ENCODE results near the gene KRTAP10-2. TPM values are rescaled to one million over a fixed set of nuclear protein-coding genes. Genes with fewer than 3 reads are reported as not detected.
A peak's percentile ranks its signal among the peaks of the same experiment; 100 is the strongest.

The KRTAP10-2 gene
- total RNA-seq, 6 experiments from 2014 or later: not detected

DNA sequence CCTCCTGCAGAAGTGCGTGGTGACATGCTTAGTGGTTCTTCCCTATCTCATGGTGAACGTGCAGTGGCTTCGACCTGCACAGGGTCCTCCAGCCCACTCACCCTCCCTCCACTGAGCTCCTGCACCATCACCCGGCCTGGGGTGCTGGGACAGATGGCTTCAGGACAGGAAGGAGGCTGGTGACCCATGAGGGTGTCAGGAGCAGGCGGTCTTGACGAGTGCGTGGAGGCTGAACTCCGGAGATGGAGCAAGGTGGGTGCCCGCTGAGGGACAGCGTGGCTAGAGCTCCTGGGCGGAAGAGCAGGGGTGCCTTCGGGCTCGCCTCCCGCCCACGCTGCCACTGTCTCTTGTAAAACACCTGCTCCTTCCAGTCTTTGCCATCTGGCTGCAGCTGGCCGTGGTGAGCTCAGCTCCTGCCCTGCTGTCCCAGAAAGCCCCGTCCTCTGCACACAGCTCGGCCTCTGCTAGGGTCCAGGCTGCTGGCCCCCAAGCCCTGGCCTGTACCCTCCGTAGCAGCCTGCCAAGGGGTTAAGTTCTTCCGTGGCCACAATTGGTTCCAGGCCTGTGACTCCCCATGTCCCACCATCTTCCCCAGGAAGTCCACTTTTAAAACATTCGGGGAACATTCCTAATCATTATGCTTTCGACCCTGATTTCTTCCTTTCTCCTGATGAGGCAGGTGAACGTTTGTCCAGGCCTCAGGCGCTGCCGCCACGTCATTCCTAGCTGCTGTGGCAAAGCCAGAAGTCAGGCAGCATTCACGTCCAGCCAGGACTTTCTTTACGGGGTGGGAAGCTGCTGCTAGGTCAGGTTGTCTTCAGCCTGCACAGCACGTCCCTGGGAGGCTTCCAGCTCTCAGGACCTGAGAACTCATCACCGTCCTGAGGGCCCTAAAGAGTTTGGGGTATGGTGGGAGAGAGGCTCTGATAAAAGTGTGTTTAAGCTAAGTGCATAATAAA lies 19.4 kb downstream of the KRTAP10-2 start:
- no peak overlapping the region for H3K4me3 ChIP-seq
- WGBS (ENCODE audit: insufficient coverage, low coverage, low lambda C conversion rate, missing lambda C conversion rate): 56% methylated on average over 9 of the region's 30 CpGs
- H3K36me3 ChIP-seq: no peaks in the 10 kb centered on the region
- H3K27me3 ChIP-seq: no peaks in the 10 kb centered on the region
- DNase-seq (peak in 2 of 3 donors; percentile 17 to 42), ATAC-seq (no peak)
- no peaks in the 10 kb centered on the region for H3K4me1 ChIP-seq
- no peaks in the 10 kb centered on the region for H3K9me3 ChIP-seq
- no peak for TF ChIP-seq POLR2A (IDR thresholded peaks at IDR 0.05)
- TF ChIP-seq, protein P1, sequence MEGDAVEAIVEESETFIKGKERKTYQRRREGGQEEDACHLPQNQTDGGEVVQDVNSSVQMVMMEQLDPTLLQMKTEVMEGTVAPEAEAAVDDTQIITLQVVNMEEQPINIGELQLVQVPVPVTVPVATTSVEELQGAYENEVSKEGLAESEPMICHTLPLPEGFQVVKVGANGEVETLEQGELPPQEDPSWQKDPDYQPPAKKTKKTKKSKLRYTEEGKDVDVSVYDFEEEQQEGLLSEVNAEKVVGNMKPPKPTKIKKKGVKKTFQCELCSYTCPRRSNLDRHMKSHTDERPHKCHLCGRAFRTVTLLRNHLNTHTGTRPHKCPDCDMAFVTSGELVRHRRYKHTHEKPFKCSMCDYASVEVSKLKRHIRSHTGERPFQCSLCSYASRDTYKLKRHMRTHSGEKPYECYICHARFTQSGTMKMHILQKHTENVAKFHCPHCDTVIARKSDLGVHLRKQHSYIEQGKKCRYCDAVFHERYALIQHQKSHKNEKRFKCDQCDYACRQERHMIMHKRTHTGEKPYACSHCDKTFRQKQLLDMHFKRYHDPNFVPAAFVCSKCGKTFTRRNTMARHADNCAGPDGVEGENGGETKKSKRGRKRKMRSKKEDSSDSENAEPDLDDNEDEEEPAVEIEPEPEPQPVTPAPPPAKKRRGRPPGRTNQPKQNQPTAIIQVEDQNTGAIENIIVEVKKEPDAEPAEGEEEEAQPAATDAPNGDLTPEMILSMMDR (IDR thresholded peaks at IDR 0.05): no peak
- intact Hi-C loops (cut with DNase I): no loop called here
- no peak overlapping the region for H3K27ac ChIP-seq

DNA sequence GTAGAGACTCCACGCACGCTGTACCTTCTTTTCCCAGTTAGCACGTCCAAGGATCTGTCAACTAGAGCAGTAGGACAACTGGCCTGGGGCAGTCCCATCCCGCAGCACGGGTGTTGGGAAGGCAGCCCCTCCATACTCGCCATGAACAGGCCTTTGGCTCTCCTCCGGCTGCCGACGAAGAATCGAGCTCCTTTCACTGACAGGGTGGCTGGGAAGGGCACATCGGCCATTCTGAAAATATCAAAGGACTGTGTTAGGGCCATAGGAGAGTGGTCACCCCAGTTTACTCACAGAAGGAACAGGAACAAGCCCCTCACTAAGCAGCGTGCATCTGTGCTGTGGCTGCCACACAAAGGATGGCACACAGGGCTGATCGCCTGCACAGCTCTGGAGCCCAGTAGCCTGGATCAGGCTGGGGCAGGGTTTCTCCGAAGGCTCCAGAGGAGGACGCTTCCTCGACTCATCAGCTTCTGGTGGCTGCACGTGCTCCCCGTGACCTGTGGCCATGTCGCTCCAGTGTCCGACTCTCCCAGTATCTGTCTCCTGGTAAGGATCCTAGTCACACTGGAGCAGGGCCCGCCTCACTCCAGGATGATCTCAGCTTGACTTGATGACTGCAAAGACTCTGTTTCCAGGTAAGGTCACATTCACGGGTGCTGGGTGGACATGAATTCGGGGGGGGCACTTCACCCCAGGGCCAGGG lies 20.3 kb downstream of the KRTAP10-2 start:
- TF ChIP-seq, protein P1 (IDR thresholded peaks at IDR 0.05): no peak
- no peak for TF ChIP-seq POLR2A (IDR thresholded peaks at IDR 0.05)
- Histone ChIP-seq H3K27me3 (no peaks in the 10 kb centered on the region), H3K27ac (no peak overlapping the region), H3K36me3 (no peaks in the 10 kb centered on the region), H3K4me3 (no peak overlapping the region), H3K9me3 (no peaks in the 10 kb centered on the region), H3K4me1 (no peaks in the 10 kb centered on the region)
- ATAC-seq (no peak), DNase-seq (peak in 1 of 3 donors; percentile 34)
- WGBS (ENCODE audit: insufficient coverage, low coverage, low lambda C conversion rate, missing lambda C conversion rate): 51% methylated on average over 6 of the region's 23 CpGs
- intact Hi-C loops (cut with DNase I): no loop called here

DNA sequence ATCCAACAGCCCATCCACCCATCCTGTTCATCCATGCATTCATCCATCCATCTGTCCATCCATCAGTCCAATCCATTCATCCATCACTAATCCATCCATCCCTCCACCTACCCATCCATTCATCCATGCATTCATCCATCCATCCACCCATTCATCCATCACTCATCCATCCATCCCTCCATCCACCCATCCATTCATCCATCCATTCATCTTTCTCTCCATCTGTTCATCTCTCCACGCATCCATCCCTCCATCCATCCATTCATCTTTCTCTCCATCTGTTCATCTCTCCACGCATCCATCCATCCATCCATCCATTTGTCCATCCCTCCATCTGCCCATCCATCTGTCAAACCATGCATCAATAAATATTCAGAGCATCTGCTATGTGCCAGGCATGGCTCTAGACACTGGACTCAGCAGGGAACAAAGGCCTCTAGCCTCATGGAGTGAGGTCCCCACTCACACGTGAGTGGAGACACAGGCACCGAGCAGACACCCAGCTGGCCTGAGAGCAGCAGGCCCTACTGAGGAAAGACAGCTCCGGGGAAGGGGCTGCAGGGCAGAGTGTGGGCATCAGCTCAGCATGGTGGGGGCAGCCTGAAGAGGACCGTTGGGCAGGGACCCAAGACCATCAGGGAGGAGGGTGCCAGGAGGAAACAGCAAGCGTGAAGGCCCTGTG lies 20.9 kb downstream of the KRTAP10-2 start:
- DNase-seq (peak in 1 of 3 donors; percentile 37), ATAC-seq (no peak)
- 76% methylated on average over 5 of the region's 7 CpGs for WGBS (ENCODE audit: insufficient coverage, low coverage, low lambda C conversion rate, missing lambda C conversion rate)
- Histone ChIP-seq H3K4me1 (no peaks in the 10 kb centered on the region), H3K27me3 (no peaks in the 10 kb centered on the region), H3K9me3 (no peaks in the 10 kb centered on the region), H3K27ac (no peak overlapping the region), H3K36me3 (no peaks in the 10 kb centered on the region), H3K4me3 (no peak overlapping the region)
- TF ChIP-seq, protein P1 (IDR thresholded peaks at IDR 0.05): no peak
- TF ChIP-seq POLR2A (IDR thresholded peaks at IDR 0.05): no peak
- intact Hi-C loops (cut with DNase I): no loop called here

DNA sequence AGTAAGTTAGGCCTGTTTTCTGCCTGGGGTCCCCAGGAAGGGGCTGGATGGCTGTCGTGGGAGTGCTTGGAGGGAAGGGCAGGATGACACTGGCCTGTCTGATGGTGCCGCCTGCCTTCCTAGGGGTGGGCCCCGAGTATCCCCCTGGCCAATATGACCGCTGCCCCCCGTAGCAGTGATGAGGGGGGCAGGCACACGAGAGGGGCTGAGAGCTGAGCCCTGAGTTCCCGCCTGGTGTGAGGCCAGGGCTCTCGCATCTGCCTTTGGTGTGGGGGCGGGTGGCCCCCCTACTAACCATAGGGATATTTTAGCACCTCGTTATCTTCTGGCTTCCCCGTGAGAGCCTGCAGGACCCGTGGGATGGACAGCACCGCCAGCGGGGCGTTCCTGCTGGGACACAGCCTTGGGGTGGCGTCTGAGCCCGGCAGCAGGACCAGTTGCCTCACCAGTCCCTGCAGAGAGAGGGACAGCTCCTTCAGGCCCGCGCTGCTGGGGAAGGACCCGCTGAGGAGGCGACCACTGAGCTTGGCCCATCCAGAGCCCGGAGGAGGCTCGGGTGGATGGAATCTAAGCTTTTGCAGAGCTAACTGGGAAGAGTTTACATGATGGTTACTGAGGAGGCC lies 21.7 kb downstream of the KRTAP10-2 start:
- Histone ChIP-seq H3K4me3 (no peak overlapping the region), H3K4me1 (no peaks in the 10 kb centered on the region), H3K27ac (no peak overlapping the region), H3K27me3 (no peaks in the 10 kb centered on the region), H3K9me3 (no peaks in the 10 kb centered on the region), H3K36me3 (no peaks in the 10 kb centered on the region)
- intact Hi-C loops (cut with DNase I): no loop called here
- no peak for ATAC-seq
- peak in 2 of 3 donors; percentile 5 to 37 for DNase-seq
- TF ChIP-seq POLR2A (IDR thresholded peaks at IDR 0.05): no peak
- TF ChIP-seq, protein P1 (IDR thresholded peaks at IDR 0.05): no peak
- WGBS (ENCODE audit: insufficient coverage, low coverage, low lambda C conversion rate, missing lambda C conversion rate): 8% methylated on average over 4 of the region's 23 CpGs
